HepG2 (cell line): ENCODE results near the gene ZNF235. TPM values are rescaled to one million over a fixed set of nuclear protein-coding genes. Genes with fewer than 3 reads are reported as not detected.

ENCODE experiments used
- ADNP ChIP-seq: sonication (generic); formaldehyde crosslinking; IDR thresholded peaks from 2 replicates; pipeline ENCODE4 v1.4.0; 2020; ENCODE audit warnings: missing genetic modification reagents
- ASH2L ChIP-seq: fragments of 300-600, 200-600 bp; sonication (generic); IDR thresholded peaks from 2 replicates; pipeline ENCODE4 v1.7.0; 2017; ENCODE audit warnings: low read depth, mild to moderate bottlenecking, moderate library complexity, mixed read lengths, low read length; ENCODE audit not compliant: insufficient read length
- CHCHD3 ChIP-seq: sonication (generic); formaldehyde crosslinking; IDR thresholded peaks from 2 replicates; pipeline ENCODE4 v1.8.0; 2022; ENCODE audit warnings: mild to moderate bottlenecking, missing genetic modification reagents, moderate library complexity
- FOXO4 ChIP-seq: sonication (generic); formaldehyde crosslinking; conservative IDR thresholded peaks from 2 replicates; pipeline ENCODE4 v1.8.1; 2023; ENCODE audit warnings: missing genetic modification reagents
- GZF1 ChIP-seq: sonication (generic); formaldehyde crosslinking; IDR thresholded peaks from 2 replicates; pipeline ENCODE4 v1.5.1; 2020; ENCODE audit warnings: mild to moderate bottlenecking, missing genetic modification reagents
- HMG20A ChIP-seq: IDR thresholded peaks from 2 replicates; pipeline ENCODE4 v1.6.1; 2016; ENCODE audit warnings: borderline replicate concordance
- NFE2L2 ChIP-seq: fragments of 150-350 bp; IDR thresholded peaks from 2 replicates; pipeline ENCODE4 v1.6.1; 2014; ENCODE audit warnings: low read length
- ONECUT2 ChIP-seq: sonication (generic); formaldehyde crosslinking; IDR thresholded peaks from 2 replicates; pipeline ENCODE4 v1.4.0; 2020; ENCODE audit warnings: missing genetic modification reagents
- PBX2 ChIP-seq: IDR thresholded peaks from 2 replicates; pipeline ENCODE4 v1.6.1; 2016; ENCODE audit warnings: control low read depth
- SKI ChIP-seq: fragments of 450-650 bp; IDR thresholded peaks from one replicate; pipeline ENCODE4 v1.6.1; 2018; ENCODE audit warnings: mild to moderate bottlenecking; ENCODE audit not compliant: partially characterized antibody
- SNAI1 ChIP-seq: sonication (generic); formaldehyde crosslinking; IDR thresholded peaks from 2 replicates; pipeline ENCODE4 v1.5.0; 2020; ENCODE audit warnings: mild to moderate bottlenecking, missing genetic modification reagents, borderline replicate concordance
- STAT6 ChIP-seq: sonication (generic); formaldehyde crosslinking; IDR thresholded peaks from 2 replicates; pipeline ENCODE4 v1.4.0; 2020; ENCODE audit warnings: missing genetic modification reagents, mild to moderate bottlenecking, borderline replicate concordance
- TAF15 ChIP-seq: fragments of 200-400 bp; formaldehyde crosslinking; IDR thresholded peaks from one replicate; pipeline ENCODE4 v1.6.1; 2018; ENCODE audit warnings: mild to moderate bottlenecking, low read depth, low read length; ENCODE audit not compliant: poor library complexity, severe bottlenecking
- TEAD2 ChIP-seq: sonication (generic); formaldehyde crosslinking; IDR thresholded peaks from 2 replicates; pipeline ENCODE4 v1.9.0; 2021; ENCODE audit warnings: missing genetic modification reagents
- THRA ChIP-seq: sonication (generic); formaldehyde crosslinking; IDR thresholded peaks from 2 replicates; pipeline ENCODE4 v1.4.0; 2020; ENCODE audit warnings: missing genetic modification reagents, borderline replicate concordance
- ZFP90 ChIP-seq: sonication (generic); formaldehyde crosslinking; IDR thresholded peaks from 2 replicates; pipeline ENCODE4 v1.8.0; 2022; ENCODE audit warnings: missing genetic modification reagents, mild to moderate bottlenecking, inconsistent platforms, borderline replicate concordance
- ZNF235 ChIP-seq: sonication (generic); formaldehyde crosslinking; IDR thresholded peaks from 2 replicates; pipeline ENCODE4 v1.8.1; 2023; ENCODE audit warnings: mild to moderate bottlenecking, missing genetic modification reagents, borderline replicate concordance
- ZNF607 ChIP-seq: sonication (generic); formaldehyde crosslinking; IDR thresholded peaks from 2 replicates; pipeline ENCODE4 v1.5.1; 2020; ENCODE audit warnings: missing genetic modification reagents, mild to moderate bottlenecking, borderline replicate concordance
- ZNF710 ChIP-seq: sonication (generic); formaldehyde crosslinking; IDR thresholded peaks from 2 replicates; pipeline ENCODE4 v1.5.0; 2020; ENCODE audit warnings: mild to moderate bottlenecking, missing genetic modification reagents, borderline replicate concordance
- ZSCAN31 ChIP-seq: sonication (generic); formaldehyde crosslinking; IDR thresholded peaks from 2 replicates; pipeline ENCODE4 v1.5.0; 2020; ENCODE audit warnings: low read depth, mild to moderate bottlenecking, missing genetic modification reagents
- polyA plus RNA-seq, 8 experiments: library from polyadenylated mRNA; depleted of rRNA in 3 of 8; stranded (reverse) in 7 of 8; unstranded in 1 of 8; fragments of >200 nt; fragmentation: Illumina TruSeq in 4 of 8; extraction: Trizol in 4 of 8; gene quantifications; 2 replicates each; pipeline versions ENCODE4 v1.2.1 to v1.2.3, GENCODE V29; 2011 to 2016; ENCODE audit warnings: low read depth in 4 of 8, missing spikeins in 1 of 8, mixed read lengths in 1 of 8; ENCODE audit not compliant: insufficient read depth in 1 of 8
- total RNA-seq, 5 experiments: library from RNA; depleted of rRNA; stranded (reverse); fragments of >200 nt; fragmentation: Illumina TruSeq; extraction: Trizol; gene quantifications; 2 replicates each; pipeline ENCODE4 v1.2.3, GENCODE V29; 2016; ENCODE audit warnings: low read depth in 1 of 5
- TF ChIP-seq, protein P1 (sequence below), 2 experiments: fragments of 450-650 bp in 1 of 2; sonication (generic) in 1 of 2; formaldehyde crosslinking; IDR thresholded peaks; 2 replicates each; pipeline versions ENCODE4 v1.5.0 to v1.8.0; 2020 to 2022; ENCODE audit warnings: mild to moderate bottlenecking in 1 of 2, missing genetic modification reagents in 1 of 2

ZNF235 gene
- total and polyA plus RNA-seq, 2 of the 13 experiments (the other 11 are each of a cell fraction or from before 2014, with no cell fraction given): 4.8 to 5.5 TPM

- TF ChIP-seq SNAI1 (no peak), ONECUT2 (no peak), ZNF710 (CRISPR knock-in tag) (peak; percentile 76; the same call in 1 of the 2 replicates), ADNP (CRISPR knock-in tag) (no peak), TAF15 (no peak), SKI (no peak), PBX2 (no peak), HMG20A (CRISPR knock-in tag) (peak; percentile 47; the same call in 1 of the 2 replicates), ZFP90 (CRISPR knock-in tag) (no peak), ZNF607 (CRISPR knock-in tag) (no peak), NFE2L2 (no peak), ZSCAN31 (CRISPR knock-in tag) (no peak), STAT6 (CRISPR knock-in tag) (no peak), ASH2L (peak; percentile 26), CHCHD3 (CRISPR knock-in tag) (no peak), TEAD2 (CRISPR knock-in tag) (no peak), GZF1 (CRISPR knock-in tag) (no peak), FOXO4 (no peak), ZNF235 (CRISPR knock-in tag) (no peak), THRA (CRISPR knock-in tag) (peak; percentile 77; the same call in 1 of the 2 replicates)
- TF ChIP-seq, protein P1, sequence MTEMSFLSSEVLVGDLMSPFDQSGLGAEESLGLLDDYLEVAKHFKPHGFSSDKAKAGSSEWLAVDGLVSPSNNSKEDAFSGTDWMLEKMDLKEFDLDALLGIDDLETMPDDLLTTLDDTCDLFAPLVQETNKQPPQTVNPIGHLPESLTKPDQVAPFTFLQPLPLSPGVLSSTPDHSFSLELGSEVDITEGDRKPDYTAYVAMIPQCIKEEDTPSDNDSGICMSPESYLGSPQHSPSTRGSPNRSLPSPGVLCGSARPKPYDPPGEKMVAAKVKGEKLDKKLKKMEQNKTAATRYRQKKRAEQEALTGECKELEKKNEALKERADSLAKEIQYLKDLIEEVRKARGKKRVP (CRISPR knock-in tag; IDR thresholded peaks at IDR 0.05): no peak
Measured at GRCh38 chr19:44254496-44254895, 50.3 kb downstream of the ZNF235 start (continued).
